Measurements from ENCODE around the gene PHACTR3.

Gene PHACTR3

GRCh38 chr20:59783641-59784010, 179.3 kb downstream of the PHACTR3 start:
- TF ChIP-seq EP300 (IDR thresholded peaks at IDR 0.05; ENCODE audit: borderline replicate concordance) (no peak), YY1 (IDR thresholded peaks at IDR 0.05; ENCODE audit: low read depth) (no peak), TCF12 (IDR thresholded peaks at IDR 0.05; ENCODE audit: low read depth) (no peak), TEAD4 (IDR thresholded peaks at IDR 0.05) (no peak), EGR1 (IDR thresholded peaks at IDR 0.05) (no peak), ZBTB7A (IDR thresholded peaks at IDR 0.05; ENCODE audit: low read depth) (no peak), CEBPB (IDR thresholded peaks at IDR 0.05) (no peak), CREB1 (IDR thresholded peaks at IDR 0.05; ENCODE audit: low read depth) (no peak), RAD21 (IDR thresholded peaks at IDR 0.05; ENCODE audit: low read depth) (no peak), FOXM1 (IDR thresholded peaks at IDR 0.05; ENCODE audit: borderline replicate concordance, low read depth) (no peak)
- TF ChIP-seq, protein P1, sequence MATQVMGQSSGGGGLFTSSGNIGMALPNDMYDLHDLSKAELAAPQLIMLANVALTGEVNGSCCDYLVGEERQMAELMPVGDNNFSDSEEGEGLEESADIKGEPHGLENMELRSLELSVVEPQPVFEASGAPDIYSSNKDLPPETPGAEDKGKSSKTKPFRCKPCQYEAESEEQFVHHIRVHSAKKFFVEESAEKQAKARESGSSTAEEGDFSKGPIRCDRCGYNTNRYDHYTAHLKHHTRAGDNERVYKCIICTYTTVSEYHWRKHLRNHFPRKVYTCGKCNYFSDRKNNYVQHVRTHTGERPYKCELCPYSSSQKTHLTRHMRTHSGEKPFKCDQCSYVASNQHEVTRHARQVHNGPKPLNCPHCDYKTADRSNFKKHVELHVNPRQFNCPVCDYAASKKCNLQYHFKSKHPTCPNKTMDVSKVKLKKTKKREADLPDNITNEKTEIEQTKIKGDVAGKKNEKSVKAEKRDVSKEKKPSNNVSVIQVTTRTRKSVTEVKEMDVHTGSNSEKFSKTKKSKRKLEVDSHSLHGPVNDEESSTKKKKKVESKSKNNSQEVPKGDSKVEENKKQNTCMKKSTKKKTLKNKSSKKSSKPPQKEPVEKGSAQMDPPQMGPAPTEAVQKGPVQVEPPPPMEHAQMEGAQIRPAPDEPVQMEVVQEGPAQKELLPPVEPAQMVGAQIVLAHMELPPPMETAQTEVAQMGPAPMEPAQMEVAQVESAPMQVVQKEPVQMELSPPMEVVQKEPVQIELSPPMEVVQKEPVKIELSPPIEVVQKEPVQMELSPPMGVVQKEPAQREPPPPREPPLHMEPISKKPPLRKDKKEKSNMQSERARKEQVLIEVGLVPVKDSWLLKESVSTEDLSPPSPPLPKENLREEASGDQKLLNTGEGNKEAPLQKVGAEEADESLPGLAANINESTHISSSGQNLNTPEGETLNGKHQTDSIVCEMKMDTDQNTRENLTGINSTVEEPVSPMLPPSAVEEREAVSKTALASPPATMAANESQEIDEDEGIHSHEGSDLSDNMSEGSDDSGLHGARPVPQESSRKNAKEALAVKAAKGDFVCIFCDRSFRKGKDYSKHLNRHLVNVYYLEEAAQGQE (IDR thresholded peaks at IDR 0.05; ENCODE audit: low read depth) = no peak

DNA sequence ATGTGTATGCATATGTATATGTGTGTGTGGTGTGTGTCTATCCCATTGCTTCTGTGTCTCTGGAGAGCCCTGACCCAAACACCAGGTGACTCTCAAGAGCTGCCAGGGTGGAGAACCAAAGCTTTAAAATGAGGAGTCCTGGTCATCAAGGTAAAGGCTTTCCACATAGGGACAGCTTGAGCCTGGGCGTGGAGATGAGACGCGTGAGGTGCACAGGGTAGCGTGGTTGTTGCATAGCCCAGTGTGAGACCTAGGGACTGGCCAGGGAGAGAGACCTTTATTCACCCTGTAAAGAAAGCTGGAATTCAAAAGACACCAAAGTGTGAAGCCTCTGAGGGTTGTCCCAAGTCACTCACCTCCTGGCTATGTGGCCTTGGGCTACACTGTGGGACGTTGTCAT, 180.0 kb downstream of the PHACTR3 start:
- TF ChIP-seq MAX (IDR thresholded peaks at IDR 0.05) = no peak
- TF ChIP-seq USF1 (IDR thresholded peaks at IDR 0.05) = no peak
- no peak for TF ChIP-seq TEAD4 (IDR thresholded peaks at IDR 0.05)
- no peak for TF ChIP-seq YY1 (IDR thresholded peaks at IDR 0.05; ENCODE audit: low read depth)

GRCh38 chr20:59784791-59785668, 180.7 kb downstream of the PHACTR3 start:
- TF ChIP-seq TCF12 (IDR thresholded peaks at IDR 0.05; ENCODE audit: low read depth) (no peak), NFIC (IDR thresholded peaks at IDR 0.05) (no peak), CEBPB (IDR thresholded peaks at IDR 0.05) (no peak), FOXM1 (IDR thresholded peaks at IDR 0.05; ENCODE audit: borderline replicate concordance, low read depth) (no peak), EP300 (IDR thresholded peaks at IDR 0.05; ENCODE audit: borderline replicate concordance) (no peak), CREB1 (IDR thresholded peaks at IDR 0.05; ENCODE audit: low read depth) (no peak), EGR1 (IDR thresholded peaks at IDR 0.05) (no peak), TAF1 (IDR thresholded peaks at IDR 0.05; ENCODE audit: low read depth) (no peak), TEAD4 (IDR thresholded peaks at IDR 0.05) (no peak), USF1 (IDR thresholded peaks at IDR 0.05) (no peak), ZBTB7A (IDR thresholded peaks at IDR 0.05; ENCODE audit: low read depth) (no peak), RAD21 (IDR thresholded peaks at IDR 0.05; ENCODE audit: low read depth) (no peak), MAX (IDR thresholded peaks at IDR 0.05) (no peak), YY1 (IDR thresholded peaks at IDR 0.05; ENCODE audit: low read depth) (no peak)
- TF ChIP-seq, protein P1 (IDR thresholded peaks at IDR 0.05; ENCODE audit: low read depth) = no peak

GRCh38 chr20:59785669-59785959, 181.3 kb downstream of the PHACTR3 start:
- TF ChIP-seq EGR1 (IDR thresholded peaks at IDR 0.05) (no peak), TEAD4 (IDR thresholded peaks at IDR 0.05) (no peak), NFIC (IDR thresholded peaks at IDR 0.05) (no peak), CEBPB (IDR thresholded peaks at IDR 0.05) (no peak), TCF12 (IDR thresholded peaks at IDR 0.05; ENCODE audit: low read depth) (no peak), RAD21 (IDR thresholded peaks at IDR 0.05; ENCODE audit: low read depth) (no peak), FOXM1 (IDR thresholded peaks at IDR 0.05; ENCODE audit: borderline replicate concordance, low read depth) (no peak), MAX (IDR thresholded peaks at IDR 0.05) (no peak), EP300 (IDR thresholded peaks at IDR 0.05; ENCODE audit: borderline replicate concordance) (no peak), USF1 (IDR thresholded peaks at IDR 0.05) (no peak), TAF1 (IDR thresholded peaks at IDR 0.05; ENCODE audit: low read depth) (no peak), ZBTB7A (IDR thresholded peaks at IDR 0.05; ENCODE audit: low read depth) (no peak), YY1 (IDR thresholded peaks at IDR 0.05; ENCODE audit: low read depth) (no peak), CREB1 (IDR thresholded peaks at IDR 0.05; ENCODE audit: low read depth) (no peak)
- TF ChIP-seq, protein P1 (IDR thresholded peaks at IDR 0.05; ENCODE audit: low read depth) = no peak

Measured in Ishikawa (cell line).